Mesodermal cell (in vitro differentiated cells): ENCODE data around the gene SRPRB.

Experiments
- H3K27ac ChIP-seq: 2 replicates; pipeline ENCODE4 v1.7.0; 2013; ENCODE audit warnings: mild to moderate bottlenecking, low read depth, low read length, moderate library complexity; ENCODE audit not compliant: severe bottlenecking
- H3K36me3 ChIP-seq: 2 replicates; pipeline ENCODE4 v1.7.1; 2013; ENCODE audit warnings: mild to moderate bottlenecking, low read length, moderate library complexity; ENCODE audit not compliant: control insufficient read depth, insufficient read depth
- H3K4me1 ChIP-seq: one replicate; pipeline ENCODE4 v1.7.1; 2013; ENCODE audit warnings: mild to moderate bottlenecking, low read length; ENCODE audit not compliant: insufficient read depth, control insufficient read depth, poor library complexity, severe bottlenecking
- H3K4me3 ChIP-seq: 2 replicates; pipeline ENCODE4 v1.7.0; 2013; ENCODE audit warnings: low read length, control low read depth, mild to moderate bottlenecking; ENCODE audit not compliant: insufficient read depth, poor library complexity, severe bottlenecking; ENCODE audit errors: extremely low read depth
- H3K9me3 ChIP-seq: 2 replicates; pipeline ENCODE4 v1.7.1; 2013; ENCODE audit warnings: mild to moderate bottlenecking, low read length, moderate library complexity; ENCODE audit not compliant: control insufficient read depth
- WGBS, 2 experiments: methylation state at CpG; one replicate each; pipeline ENCODE4 v1.1.5; 2013; ENCODE audit warnings: missing lambda C conversion rate in 2 of 2; ENCODE audit not compliant: insufficient coverage in 2 of 2; 5-methylcytosine and 5-hydroxymethylcytosine counted together

The SRPRB gene

GRCh38 chr3:133859381-133860234 is 54.0 kb downstream of the SRPRB start:
- 96 to 98% methylated on average over 7 to 9 of the region's 12 CpGs for WGBS, 2 experiments
- Histone ChIP-seq H3K27ac (no peak overlapping the region), H3K4me1 (peaks cover 2% of the 10 kb centered on the region), H3K9me3 (no peaks in the 10 kb centered on the region), H3K4me3 (no peak overlapping the region), H3K36me3 (no peaks in the 10 kb centered on the region)

GRCh38 chr3:133860519-133860918 is 54.9 kb downstream of the SRPRB start:
- Histone ChIP-seq H3K4me1 (peaks cover 2% of the 10 kb centered on the region), H3K36me3 (no peaks in the 10 kb centered on the region), H3K27ac (no peak overlapping the region), H3K4me3 (no peak overlapping the region), H3K9me3 (no peaks in the 10 kb centered on the region)
- 77 to 90% methylated on average over 3 to 5 of the region's 5 CpGs for WGBS, 2 experiments

GRCh38 chr3:133862161-133862560 is 56.5 kb downstream of the SRPRB start:
- Histone ChIP-seq H3K27ac (no peak overlapping the region), H3K4me3 (no peak overlapping the region), H3K9me3 (no peaks in the 10 kb centered on the region), H3K4me1 (no peaks in the 10 kb centered on the region), H3K36me3 (no peaks in the 10 kb centered on the region)
- WGBS, 2 experiments, result 90 to 93% methylated on average over 3 to 4 of the region's 4 CpGs

GRCh38 chr3:133863911-133864310 is 58.3 kb downstream of the SRPRB start:
- no peaks in the 10 kb centered on the region for H3K4me1 ChIP-seq
- H3K9me3 ChIP-seq, result no peaks in the 10 kb centered on the region
- H3K36me3 ChIP-seq, result no peaks in the 10 kb centered on the region
- 74 to 100% methylated on average over 2 to 3 of the region's 11 CpGs for WGBS, 2 experiments
- no peak overlapping the region for H3K27ac ChIP-seq
- no peak overlapping the region for H3K4me3 ChIP-seq

- no peak overlapping the region for H3K4me3 ChIP-seq
- H3K9me3 ChIP-seq, result no peaks in the 10 kb centered on the region
- 73 to 82% methylated on average over 6 to 7 of the region's 7 CpGs for WGBS, 2 experiments
- no peaks in the 10 kb centered on the region for H3K4me1 ChIP-seq
- no peaks in the 10 kb centered on the region for H3K36me3 ChIP-seq
- H3K27ac ChIP-seq, result no peak overlapping the region
Observed at GRCh38 chr3:133864616-133865015, 59.0 kb downstream of the SRPRB start.

- Histone ChIP-seq H3K27ac (no peak overlapping the region), H3K36me3 (no peaks in the 10 kb centered on the region), H3K4me3 (no peak overlapping the region), H3K9me3 (no peaks in the 10 kb centered on the region), H3K4me1 (no peaks in the 10 kb centered on the region)
- WGBS, 2 experiments, result 86 to 95% methylated on average over 3 to 4 of the region's 5 CpGs
Observed at GRCh38 chr3:133865136-133865855, 59.7 kb downstream of the SRPRB start.

- Histone ChIP-seq H3K27ac (no peak overlapping the region), H3K9me3 (no peaks in the 10 kb centered on the region), H3K36me3 (no peaks in the 10 kb centered on the region), H3K4me1 (no peaks in the 10 kb centered on the region), H3K4me3 (no peak overlapping the region)
- 80 to 100% methylated on average over 1 of the region's 3 CpGs for WGBS, 2 experiments
Observed at GRCh38 chr3:133866141-133866540, 60.5 kb downstream of the SRPRB start.

GRCh38 chr3:133868186-133868585 is 62.6 kb downstream of the SRPRB start:
- WGBS, 2 experiments, result 73 to 77% methylated on average over 7 to 8 of the region's 8 CpGs
- H3K4me1 ChIP-seq, result no peaks in the 10 kb centered on the region

GRCh38 chr3:133868758-133869475 is 63.3 kb downstream of the SRPRB start:
- WGBS, 2 experiments, result 67 to 82% methylated on average over 6 of the region's 7 CpGs
- Histone ChIP-seq H3K4me3 (no peak overlapping the region), H3K4me1 (no peaks in the 10 kb centered on the region), H3K36me3 (no peaks in the 10 kb centered on the region), H3K27ac (no peak overlapping the region), H3K9me3 (no peaks in the 10 kb centered on the region)

More at GRCh38 chr3:133868186-133868585, 62.6 kb downstream of the SRPRB start:
- H3K27ac ChIP-seq, result no peak overlapping the region
- H3K36me3 ChIP-seq, result no peaks in the 10 kb centered on the region
- no peak overlapping the region for H3K4me3 ChIP-seq
- no peaks in the 10 kb centered on the region for H3K9me3 ChIP-seq

GRCh38 chr3:133869586-133869985 is 64.0 kb downstream of the SRPRB start:
- no peak overlapping the region for H3K27ac ChIP-seq
- no peaks in the 10 kb centered on the region for H3K4me1 ChIP-seq
- H3K4me3 ChIP-seq, result no peak overlapping the region
- no peaks in the 10 kb centered on the region for H3K9me3 ChIP-seq
- no peaks in the 10 kb centered on the region for H3K36me3 ChIP-seq
- WGBS, 2 experiments, result 84 to 87% methylated on average over 4 of the region's 6 CpGs
